DMS 273 (cell line): Measurements from ENCODE around the gene MAPK8.
A peak's percentile ranks its signal among the peaks of the same experiment; 100 is the strongest.

Experiments
- DNase-seq: peaks from one replicate; lab custom pipeline; 2025; ENCODE audit not compliant: unreplicated experiment; lab: John Stamatoyannopoulos, UW

Gene MAPK8

GRCh38 chr10:48291190-48291589, 15.3 kb upstream of the MAPK8 start:
- no peak for DNase-seq

DNA sequence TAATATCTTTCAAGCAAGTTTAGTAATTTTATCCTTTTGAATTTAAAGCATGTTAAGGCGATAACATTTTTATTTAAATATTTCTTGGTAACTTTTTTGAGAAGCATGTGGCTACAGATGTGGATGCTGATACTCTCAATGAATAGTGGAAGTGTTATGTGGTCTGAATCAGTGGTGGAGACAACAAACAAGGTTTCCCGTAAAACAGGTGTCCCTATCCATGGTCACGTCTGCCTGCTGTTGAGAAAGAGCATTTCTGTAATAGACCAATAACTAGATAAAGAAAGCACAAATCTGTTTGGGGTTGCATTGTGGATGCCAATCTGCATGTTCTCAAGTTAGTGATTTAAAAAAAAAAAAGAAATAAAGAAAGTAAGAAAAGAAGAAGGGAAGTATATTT, 13.9 kb upstream of the MAPK8 start:
- no peak for DNase-seq

- no peak for DNase-seq
These were observed 12.0 kb upstream of the MAPK8 start for GRCh38 chr10:48294431-48294830.

- no peak for DNase-seq
These were observed 9.8 kb upstream of the MAPK8 start for GRCh38 chr10:48296576-48297098.

GRCh38 chr10:48299066-48299465, 7.4 kb upstream of the MAPK8 start:
- DNase-seq: no peak

DNA sequence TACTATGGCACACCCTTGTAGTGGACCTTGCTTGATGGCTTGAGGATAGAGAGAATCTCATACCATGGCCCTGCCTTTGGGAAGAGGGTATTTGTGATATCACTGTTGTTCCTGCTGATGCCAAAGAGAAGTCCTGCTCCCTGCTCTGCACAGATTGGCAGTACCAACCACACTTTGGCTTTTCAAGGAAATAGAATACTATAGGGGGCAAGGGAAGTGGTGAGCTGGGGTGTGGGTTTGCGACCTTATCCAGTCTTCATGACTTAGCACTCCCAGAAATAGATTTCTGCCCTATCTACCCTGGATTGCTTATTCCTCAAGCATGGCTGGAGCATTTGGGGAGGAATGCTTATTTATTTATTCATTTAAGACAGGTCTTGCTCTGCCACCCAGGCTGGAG, 6.8 kb upstream of the MAPK8 start:
- DNase-seq: no peak

DNA sequence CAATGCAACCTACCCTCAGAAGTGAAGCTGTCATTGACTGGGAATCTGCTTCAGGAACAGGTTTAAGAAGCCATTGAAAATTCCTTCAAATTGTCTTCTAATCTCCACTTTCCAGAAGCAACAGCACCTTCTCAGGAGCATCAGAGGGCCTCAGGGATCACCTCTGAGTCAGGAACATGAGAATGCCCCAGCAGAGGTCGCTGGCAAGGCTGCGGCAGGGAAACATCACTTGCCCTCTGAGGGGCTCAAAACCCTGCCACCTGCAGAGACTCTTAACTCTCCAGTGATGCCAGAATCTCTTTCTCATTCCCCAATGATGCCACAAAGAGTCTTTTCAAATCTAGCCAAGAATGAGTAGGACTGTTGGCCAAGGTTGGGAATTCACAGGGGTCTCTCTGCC, 5.9 kb upstream of the MAPK8 start:
- DNase-seq: no peak

GRCh38 chr10:48302515-48303476, 3.7 kb upstream of the MAPK8 start:
- no peak for DNase-seq

DNA sequence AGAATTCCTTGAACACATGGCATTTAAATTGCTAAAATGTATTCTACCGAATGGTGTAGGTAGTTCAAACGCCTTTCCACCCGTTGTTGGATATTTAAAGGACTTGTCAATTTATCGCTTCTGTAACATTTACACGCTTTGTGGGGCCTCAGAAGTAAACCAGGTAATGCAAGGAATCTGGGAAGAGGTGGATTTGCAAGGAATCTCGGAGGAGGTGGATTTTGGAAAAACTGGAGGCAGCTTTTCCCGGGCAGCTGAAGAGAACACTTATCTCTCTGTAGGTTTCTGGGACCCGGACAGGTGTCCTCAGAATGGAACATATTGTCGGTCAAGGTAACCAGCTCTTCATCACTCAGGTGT, 592 bp upstream of the MAPK8 start:
- DNase-seq: no peak

DNA sequence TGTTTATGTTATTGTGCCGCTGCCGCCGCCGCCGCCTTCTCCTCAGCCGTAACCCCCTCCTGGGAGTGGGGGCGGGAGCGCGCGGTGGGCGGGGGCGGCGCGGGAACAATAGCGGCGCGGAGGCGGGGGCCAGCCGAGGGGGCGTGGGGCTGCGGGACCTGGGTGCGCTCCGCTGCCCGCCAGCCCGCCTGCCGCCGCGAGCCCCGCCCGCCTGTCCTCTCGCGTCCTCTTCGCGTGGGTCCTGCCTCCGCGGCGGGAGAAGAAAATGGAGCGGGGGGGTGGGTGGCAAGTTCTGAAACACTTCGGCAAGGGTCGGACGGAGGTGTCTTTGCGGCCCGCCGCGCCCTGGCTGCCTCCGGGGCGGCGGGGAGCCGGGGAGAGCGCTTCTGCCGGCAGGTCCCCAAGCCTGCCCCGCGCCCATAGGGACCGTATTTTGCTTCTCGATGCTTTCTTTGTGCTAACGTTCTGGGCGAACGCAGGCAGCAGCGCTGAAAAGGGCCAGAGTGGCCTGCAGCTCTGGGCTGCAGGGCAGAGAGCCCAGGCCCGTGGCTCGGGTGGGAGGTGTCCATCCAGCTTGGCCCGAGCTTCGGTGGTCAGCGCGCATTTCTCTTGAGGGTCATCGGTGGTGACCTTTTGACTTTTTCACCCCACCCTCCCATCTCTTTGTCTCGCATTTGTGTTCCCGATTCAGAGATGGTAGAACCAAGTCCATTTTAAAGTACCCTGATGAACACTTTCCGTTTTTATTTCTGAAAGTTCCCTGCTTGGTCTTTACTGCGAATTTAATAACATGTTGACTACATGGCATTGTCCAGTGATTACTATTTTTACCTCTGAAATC, 613 bp downstream of the MAPK8 start:
- DNase-seq: peak; percentile 73

DNA sequence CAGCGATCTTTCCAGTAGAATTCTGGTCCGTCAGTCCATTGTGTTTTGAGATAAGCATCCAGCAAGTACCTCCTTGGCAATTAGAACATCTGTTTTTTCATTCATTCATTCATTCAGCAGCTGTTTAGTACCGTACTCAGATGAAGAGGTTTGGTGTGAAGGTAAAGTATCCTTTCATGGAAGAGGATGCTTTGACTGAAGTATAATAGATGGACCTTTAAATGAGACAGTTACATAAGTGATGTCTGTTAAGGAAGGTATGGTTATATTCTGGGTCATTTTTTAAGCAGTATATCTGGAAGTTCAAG, 1.2 kb downstream of the MAPK8 start:
- peak; percentile 17 for DNase-seq

DNA sequence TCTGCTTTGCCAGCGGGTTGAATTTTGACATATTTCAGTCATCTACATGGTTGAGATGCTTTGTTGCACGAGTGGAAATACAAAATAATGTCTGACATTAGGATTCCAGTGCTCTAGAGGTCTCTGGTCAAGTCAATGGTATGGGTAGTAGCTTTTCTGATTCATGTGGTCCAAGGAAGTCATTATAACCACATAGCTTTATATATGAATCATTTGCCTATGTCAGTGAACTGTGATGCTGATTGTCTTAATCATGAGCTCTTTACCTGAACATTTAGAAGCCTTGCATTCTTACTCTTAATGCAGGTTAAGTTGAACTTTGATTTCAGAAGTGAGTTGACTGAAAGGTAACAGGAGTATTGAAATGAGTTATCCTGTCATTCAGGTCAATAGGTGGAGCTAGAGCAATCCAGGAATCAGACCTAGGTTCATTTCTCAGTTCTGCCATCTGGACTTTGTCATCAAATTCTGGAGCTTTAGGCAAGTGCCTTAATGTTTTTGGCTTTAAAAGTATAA, 3.3 kb downstream of the MAPK8 start:
- peak; percentile 38 for DNase-seq

GRCh38 chr10:48314107-48314506, 7.6 kb downstream of the MAPK8 start:
- DNase-seq: no peak

DNA sequence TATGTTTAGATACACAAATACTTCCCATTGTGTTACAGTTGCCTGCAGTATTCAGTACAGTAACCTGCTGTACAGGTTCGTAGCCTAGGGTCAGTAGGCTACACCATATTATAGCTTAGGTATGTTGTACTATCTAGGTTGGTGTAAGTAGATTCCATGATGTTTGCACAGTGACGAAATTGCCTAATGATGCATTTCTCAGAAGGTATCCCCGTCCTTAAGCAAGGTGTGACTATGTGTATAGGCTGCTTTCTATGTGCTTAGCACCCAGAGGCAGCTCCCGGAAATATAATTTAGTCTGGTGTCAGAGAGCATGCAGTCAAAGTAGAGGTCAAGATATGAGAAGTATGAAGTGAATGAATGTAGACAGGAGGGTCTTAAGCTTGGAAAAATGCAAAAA, 9.8 kb downstream of the MAPK8 start:
- DNase-seq: no peak

DNA sequence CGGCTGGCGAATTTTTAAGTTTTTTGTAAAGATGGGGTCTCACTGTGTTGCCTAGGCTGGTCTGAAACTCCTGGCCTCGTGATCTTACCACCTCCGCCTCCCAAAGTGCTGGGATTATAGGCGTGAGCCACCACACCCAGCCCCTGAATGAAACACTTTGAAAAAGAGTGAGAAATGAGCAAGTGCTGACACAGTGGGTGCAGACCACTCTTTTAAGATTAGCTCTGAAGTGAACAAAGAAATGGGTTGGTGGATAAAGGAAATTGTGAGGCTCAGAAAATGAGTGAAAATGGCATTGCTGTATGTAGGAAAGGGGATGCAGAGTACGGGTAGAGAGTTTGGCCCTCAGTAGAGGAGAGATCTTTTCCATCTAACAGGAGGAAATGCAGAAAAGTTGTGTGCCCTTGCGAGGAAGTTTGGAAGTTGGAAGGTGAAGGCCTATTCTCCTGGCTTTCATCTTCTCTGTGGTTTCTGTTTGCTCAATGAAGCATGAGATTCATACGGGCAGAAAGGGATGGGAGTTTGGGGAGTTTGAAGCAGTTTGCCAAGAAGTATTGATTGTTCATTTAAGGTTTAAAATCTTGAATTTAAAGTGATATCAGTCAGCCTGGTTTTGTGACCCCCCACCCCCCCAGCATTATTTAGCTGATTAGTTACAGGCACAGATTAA, 11.0 kb downstream of the MAPK8 start:
- DNase-seq: no peak

DNA sequence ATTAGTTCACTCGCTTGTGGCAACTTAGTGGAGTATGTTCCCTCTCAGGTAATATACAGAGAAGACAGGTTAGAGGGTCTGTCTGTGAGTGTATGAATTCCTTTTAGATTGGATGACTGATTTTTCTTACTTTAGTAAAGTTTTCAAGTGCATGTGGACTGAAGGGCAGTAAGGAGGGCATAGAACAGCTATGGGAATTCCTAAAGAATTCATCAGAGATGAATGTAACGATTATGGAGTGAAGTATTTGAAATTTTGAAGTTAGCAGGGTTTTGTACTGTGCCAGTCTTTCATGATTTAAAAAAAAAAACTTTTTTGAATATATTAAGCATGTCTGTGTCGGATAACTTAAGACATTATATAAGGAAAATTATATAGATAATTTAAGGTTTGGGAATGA, 15.5 kb downstream of the MAPK8 start:
- DNase-seq: no peak

GRCh38 chr10:48324580-48324979, 18.1 kb downstream of the MAPK8 start:
- no peak for DNase-seq

DNA sequence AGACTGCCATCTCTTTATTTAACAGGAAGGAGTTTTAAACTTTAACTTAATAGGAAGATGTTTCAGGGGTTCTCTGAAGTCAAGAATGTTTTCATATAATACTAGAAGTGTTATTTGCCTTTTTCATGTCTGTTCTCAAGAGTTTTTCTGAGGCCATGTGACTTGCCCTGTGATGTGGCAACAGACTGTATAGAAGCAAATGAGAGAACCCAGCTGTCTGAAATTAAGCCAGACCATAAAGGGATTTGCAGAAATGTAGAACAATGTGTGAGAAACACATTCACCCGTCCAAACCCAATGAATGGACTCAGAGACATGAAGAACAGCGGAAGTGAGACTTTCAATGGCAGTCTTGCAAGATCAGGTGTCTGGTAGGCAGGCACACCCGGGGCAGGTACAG, 23.8 kb downstream of the MAPK8 start:
- DNase-seq: peak; percentile 6

- no peak for DNase-seq
These were observed 25.0 kb downstream of the MAPK8 start for GRCh38 chr10:48331436-48331835.

DNA sequence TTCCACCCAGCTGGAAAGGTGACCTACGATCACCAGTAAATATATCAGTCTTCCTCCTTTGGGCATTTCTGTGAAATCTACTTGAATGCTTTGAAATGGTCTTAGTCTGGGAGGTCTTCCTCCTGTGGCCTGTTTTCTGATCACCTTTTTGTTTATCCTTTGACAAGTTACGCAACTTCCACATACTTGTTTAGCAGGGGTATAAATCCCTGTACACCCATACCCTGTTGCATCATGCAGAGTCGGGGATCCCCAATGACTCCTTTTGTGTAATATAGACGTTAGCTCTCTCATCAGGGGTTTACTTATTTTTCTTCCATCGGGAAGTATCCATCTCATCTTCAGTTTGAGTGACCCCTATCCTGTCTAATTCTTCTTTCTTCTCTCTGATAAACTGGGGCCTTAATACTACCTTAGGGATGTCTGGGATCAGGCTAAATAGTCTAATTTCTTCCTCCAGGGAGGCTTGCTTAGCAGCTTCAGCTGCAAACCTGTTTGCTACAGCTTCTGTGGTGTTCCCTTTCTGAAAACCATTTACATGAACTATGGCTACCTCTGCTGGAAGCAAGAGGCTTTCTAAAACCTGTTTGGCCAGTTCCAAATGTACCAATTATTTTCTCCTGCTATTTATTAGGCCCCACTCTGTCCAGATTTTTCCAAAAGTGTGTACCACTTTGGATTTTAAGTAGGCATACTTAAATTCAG, 25.8 kb downstream of the MAPK8 start:
- peak; percentile 28 for DNase-seq

GRCh38 chr10:48332871-48333216, 26.4 kb downstream of the MAPK8 start:
- DNase-seq: peak; percentile 31
